ENCODE measurements around the gene AOPEP. TPM values are rescaled to one million over a fixed set of nuclear protein-coding genes. Genes with fewer than 3 reads are reported as not detected.

The AOPEP gene
- total RNA-seq, 4 donors from 2014 or later, result 18.8 to 81.0 (median 32.1) TPM

DNA sequence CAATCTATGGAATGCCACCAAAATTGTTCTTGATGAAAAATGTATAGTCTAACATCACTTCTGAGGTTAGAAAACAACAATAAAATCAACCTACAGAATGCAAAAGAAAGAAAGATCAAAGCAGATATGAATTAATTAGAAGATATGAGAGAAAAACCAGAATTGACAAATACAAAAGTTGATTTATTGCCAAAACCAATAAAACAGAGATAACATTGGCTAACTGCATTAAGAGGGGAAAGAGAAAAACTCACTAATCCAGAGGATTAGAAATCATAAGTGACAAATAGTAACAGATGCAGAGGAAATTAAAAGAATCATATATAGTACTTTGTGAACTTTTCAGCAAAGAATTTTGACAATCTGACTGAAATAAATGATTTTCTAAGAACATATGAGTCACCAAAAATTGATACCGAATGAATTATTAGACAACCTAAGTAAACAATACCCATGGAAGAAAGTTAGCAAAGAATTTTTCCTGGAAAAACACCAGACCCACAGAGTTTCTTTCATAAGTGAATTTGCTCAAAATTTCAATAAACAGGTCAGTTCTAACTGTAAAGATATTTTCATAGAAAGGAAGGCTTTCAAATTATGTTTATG is 167.7 kb downstream of the AOPEP start:
- TF ChIP-seq, protein P1, sequence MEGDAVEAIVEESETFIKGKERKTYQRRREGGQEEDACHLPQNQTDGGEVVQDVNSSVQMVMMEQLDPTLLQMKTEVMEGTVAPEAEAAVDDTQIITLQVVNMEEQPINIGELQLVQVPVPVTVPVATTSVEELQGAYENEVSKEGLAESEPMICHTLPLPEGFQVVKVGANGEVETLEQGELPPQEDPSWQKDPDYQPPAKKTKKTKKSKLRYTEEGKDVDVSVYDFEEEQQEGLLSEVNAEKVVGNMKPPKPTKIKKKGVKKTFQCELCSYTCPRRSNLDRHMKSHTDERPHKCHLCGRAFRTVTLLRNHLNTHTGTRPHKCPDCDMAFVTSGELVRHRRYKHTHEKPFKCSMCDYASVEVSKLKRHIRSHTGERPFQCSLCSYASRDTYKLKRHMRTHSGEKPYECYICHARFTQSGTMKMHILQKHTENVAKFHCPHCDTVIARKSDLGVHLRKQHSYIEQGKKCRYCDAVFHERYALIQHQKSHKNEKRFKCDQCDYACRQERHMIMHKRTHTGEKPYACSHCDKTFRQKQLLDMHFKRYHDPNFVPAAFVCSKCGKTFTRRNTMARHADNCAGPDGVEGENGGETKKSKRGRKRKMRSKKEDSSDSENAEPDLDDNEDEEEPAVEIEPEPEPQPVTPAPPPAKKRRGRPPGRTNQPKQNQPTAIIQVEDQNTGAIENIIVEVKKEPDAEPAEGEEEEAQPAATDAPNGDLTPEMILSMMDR (IDR thresholded peaks at IDR 0.05; ENCODE audit: low read depth), result no peak

DNA sequence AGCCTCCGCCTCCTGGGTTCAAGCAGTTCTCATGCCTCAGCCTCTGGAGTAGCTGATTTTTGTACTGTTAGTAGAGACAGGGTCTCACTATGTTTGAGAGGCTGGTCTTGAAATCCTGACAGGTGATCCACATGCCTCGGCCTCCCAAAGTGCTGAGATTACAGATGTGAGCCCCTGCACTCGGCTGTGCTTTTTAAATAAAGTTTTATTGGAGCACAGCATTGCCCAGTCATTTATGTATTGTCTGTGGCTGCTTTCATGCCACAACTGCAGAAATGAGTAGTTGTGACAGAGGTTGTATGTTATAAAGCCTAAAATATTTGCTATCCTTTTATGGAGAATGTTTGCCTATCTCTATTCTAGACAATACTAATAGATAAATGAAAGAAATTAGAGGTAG is 169.2 kb downstream of the AOPEP start:
- TF ChIP-seq, protein P1 (IDR thresholded peaks at IDR 0.05; ENCODE audit: low read depth), result no peak

DNA sequence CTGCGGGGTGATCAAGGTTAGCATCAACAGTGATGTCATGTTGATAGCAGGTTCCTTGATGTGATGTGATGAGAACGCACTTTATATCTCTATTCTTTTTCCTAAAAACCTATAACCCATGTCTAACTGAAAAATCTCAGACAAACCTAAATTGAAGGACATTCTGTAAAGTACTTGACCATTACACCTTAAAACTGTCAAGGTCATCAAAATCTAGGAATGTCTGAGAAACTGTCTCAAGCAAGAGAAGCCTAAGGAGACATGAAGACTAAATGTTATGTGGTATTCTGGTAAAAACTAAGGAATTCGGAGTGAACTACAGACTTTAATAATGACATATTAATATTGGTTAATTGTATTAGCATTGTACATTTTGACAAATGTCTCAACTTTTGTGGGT is 170.0 kb downstream of the AOPEP start:
- TF ChIP-seq, protein P1 (IDR thresholded peaks at IDR 0.05; ENCODE audit: low read depth), result no peak

DNA sequence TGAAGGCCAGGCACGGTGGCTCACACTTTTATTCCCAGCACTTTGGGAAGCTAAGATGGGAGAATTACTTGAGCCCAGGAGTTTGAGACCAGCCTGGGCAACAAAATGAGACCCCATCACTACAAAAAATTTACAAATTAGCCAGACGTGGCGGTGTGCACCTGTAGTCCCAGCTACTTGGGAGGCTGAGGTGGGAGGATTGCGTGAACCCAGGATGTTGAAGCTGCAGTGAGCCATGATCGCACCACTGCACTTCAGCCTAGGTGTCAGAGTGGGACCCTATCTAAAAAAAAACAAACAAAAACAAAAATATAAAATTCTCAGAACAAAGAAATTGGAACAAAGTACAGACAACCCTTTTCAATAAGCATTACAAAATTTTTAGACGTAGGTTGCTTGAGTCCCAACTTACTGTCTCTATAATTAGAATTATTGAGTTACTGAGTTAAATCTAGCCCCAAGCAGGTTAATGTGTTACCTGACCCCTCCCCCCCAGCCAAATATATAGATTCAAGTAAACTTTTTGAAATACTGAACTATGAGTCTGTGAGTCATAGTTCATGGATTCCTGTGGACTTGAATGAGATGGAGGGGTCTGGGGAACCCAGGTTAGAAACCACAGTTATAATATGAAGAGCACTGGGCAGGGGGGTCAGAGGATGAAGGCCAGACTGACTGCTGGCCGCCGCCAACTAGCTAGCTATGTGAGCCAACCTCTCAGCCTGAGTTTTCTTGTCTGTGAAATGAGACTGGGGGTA is 173.1 kb downstream of the AOPEP start:
- TF ChIP-seq, protein P1 (IDR thresholded peaks at IDR 0.05; ENCODE audit: low read depth), result no peak

DNA sequence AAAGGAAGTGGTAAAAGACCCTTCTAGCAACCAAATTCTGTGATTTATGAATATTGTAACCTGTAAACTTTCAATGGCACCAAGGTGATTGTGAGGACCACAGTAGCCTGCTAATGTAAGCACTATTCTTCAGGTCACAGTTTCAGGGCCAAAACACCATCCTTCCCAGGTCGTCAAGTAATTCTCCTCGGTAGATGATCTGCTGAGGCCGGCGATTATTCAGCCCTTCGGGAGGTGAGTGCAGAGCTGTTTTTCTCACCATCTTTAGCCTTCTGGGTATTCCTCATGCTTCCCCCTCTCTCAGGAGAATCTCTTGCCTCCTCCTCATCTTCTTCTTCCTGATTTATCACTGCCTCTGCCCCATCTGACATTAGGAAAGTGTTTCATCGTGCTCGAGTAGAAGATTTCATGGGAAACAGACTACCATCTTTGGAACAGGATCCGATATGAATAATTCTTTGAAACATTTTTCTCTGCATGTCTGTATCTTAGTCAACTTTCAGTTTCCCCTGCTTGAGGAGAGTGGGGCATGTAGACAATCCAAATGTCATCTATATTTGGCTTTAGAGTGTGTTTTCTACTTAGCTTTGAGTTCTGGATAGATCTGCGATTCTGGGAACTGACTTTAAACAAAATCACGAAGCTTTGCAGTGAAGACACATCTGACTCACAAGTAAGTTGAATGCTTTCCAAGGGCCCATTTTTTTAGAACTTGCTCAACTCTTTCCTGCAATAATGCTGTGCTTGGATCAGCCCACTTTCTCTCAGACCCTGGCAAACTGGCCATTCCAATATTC is 173.9 kb downstream of the AOPEP start:
- TF ChIP-seq, protein P1 (IDR thresholded peaks at IDR 0.05; ENCODE audit: low read depth), result no peak

DNA sequence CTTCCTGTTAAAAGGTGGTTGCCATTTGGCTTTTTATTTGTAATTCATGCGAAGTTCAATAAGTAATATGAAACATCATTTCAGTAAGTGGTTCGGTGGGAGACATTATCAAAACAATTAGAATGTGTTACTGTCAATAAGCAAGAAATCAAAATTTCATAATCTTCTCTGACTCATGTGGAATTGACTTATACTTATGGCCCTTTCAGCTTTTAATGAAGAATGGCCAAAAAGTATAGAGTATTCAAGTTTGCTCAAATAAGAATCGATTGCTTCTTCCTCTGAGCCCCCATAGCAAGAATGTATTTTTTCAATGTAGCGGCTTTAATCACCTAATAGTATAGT is 174.5 kb downstream of the AOPEP start:
- TF ChIP-seq, protein P1 (IDR thresholded peaks at IDR 0.05; ENCODE audit: low read depth), result no peak

DNA sequence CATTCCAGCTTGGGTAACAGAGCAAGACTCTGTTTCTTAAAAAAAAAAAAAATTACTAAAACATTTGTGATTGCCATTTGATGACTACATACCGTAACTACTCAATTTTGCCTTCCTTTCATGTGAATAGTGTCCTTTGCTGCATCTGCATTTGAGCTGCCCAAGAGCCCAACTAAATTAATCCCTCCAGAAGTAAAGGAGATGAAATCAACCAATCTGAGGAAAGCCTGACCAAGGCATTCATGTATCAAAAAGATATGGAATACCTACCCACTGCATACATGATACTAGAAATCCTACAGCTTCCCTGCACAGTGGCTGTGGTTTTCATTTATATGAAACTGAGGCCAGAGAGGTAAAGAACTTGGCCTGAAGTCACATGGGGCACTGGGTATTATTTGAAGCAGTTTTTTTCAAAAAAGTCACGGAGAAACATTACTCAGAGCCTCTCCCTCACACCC is 177.5 kb downstream of the AOPEP start:
- TF ChIP-seq, protein P1 (IDR thresholded peaks at IDR 0.05; ENCODE audit: low read depth), result no peak
